GM12875 (cell line): ENCODE measurements around the gene RBM39.

Experiments
- H3K4me3 ChIP-seq: one replicate; pipeline ENCODE4 v1.5.1; 2011; ENCODE audit warnings: low read depth, low read length, control low read depth
- CTCF ChIP-seq: IDR thresholded peaks from 2 replicates; pipeline ENCODE4 v1.5.1; 2011; ENCODE audit warnings: low read depth, mild to moderate bottlenecking, control low read depth, inconsistent platforms, low read length, moderate library complexity, borderline replicate concordance; ENCODE audit not compliant: insufficient read depth

RBM39 gene

GRCh38 chr20:35680452-35681183 lies 61.4 kb downstream of the RBM39 start:
- TF ChIP-seq CTCF, result no peak
- H3K4me3 ChIP-seq, result no peak overlapping the region

GRCh38 chr20:35674921-35675320 lies 67.1 kb downstream of the RBM39 start:
- no peak for TF ChIP-seq CTCF
- no peak overlapping the region for H3K4me3 ChIP-seq

- H3K4me3 ChIP-seq, result no peak overlapping the region
- no peak for TF ChIP-seq CTCF
Measured at GRCh38 chr20:35673884-35674283, 68.2 kb downstream of the RBM39 start.

- no peak overlapping the region for H3K4me3 ChIP-seq
- no peak for TF ChIP-seq CTCF
Measured at GRCh38 chr20:35669681-35670080, 72.4 kb downstream of the RBM39 start.

GRCh38 chr20:35669221-35669620 lies 72.8 kb downstream of the RBM39 start:
- H3K4me3 ChIP-seq, result no peak overlapping the region
- no peak for TF ChIP-seq CTCF

- H3K4me3 ChIP-seq, result no peak overlapping the region
- TF ChIP-seq CTCF, result no peak
Measured at GRCh38 chr20:35665949-35666288, 76.1 kb downstream of the RBM39 start.

- peak within 1 kb of the TSS; percentile 73 for H3K4me3 ChIP-seq
- TF ChIP-seq CTCF, result no peak
Measured at GRCh38 chr20:35664466-35665206, 77.4 kb downstream of the RBM39 start, which contains the start of the genes CPNE1 and RBM12. CPNE1 (minus strand) TSS chr20:35664900; CDS start chr20:35632923, 31,977 bp downstream. RBM12 (minus strand) TSS chr20:35664900; CDS start chr20:35655322, 9,578 bp downstream.
